ENCODE results near the gene TARM1.

The TARM1 gene

GRCh38 chr19:54081032-54081431 lies at the start of gene TARM1:
Gene TARM1 (minus strand): TSS chr19:54081365. CDS start chr19:54081340, 25 bp downstream.
- DNase-seq (ENCODE audit: low read depth in 2 of 2), result no peak

- no peak for DNase-seq (ENCODE audit: low read depth in 2 of 2)
These were observed 48.4 kb upstream of the TARM1 start for GRCh38 chr19:54129617-54129996.

- DNase-seq (ENCODE audit: low read depth in 2 of 2), result no peak
These were observed 47.8 kb upstream of the TARM1 start for GRCh38 chr19:54128796-54129616.

- DNase-seq (ENCODE audit: low read depth in 2 of 2), result no peak
These were observed 47.2 kb upstream of the TARM1 start for GRCh38 chr19:54128441-54128725.

- DNase-seq (ENCODE audit: low read depth in 2 of 2), result no peak
These were observed 46.7 kb upstream of the TARM1 start for GRCh38 chr19:54127688-54128440.

- DNase-seq (ENCODE audit: low read depth in 2 of 2), result no peak
These were observed 44.5 kb upstream of the TARM1 start for GRCh38 chr19:54125713-54126112.

GRCh38 chr19:54124393-54124792 lies 43.2 kb upstream of the TARM1 start:
- no peak for DNase-seq (ENCODE audit: low read depth in 2 of 2)

GRCh38 chr19:54123682-54124081 lies 42.5 kb upstream of the TARM1 start:
- DNase-seq (ENCODE audit: low read depth in 2 of 2), result no peak

GRCh38 chr19:54121259-54121658 lies 40.1 kb upstream of the TARM1 start:
- no peak for DNase-seq (ENCODE audit: low read depth in 2 of 2)

GRCh38 chr19:54115109-54116063 lies 34.2 kb upstream of the TARM1 start, which contains the start of the genes PRPF31 and TFPT:
Gene PRPF31 (plus strand): TSS chr19:54115754. CDS start chr19:54118279, 2,525 bp downstream.
Gene TFPT (minus strand): TSS chr19:54115657. CDS start chr19:54115269, 388 bp downstream.
- DNase-seq (ENCODE audit: low read depth in 2 of 2), result peak; percentile 97

GRCh38 chr19:54114340-54115108 lies 33.4 kb upstream of the TARM1 start:
- no peak for DNase-seq (ENCODE audit: low read depth in 2 of 2)

- DNase-seq (ENCODE audit: low read depth in 2 of 2), result no peak
These were observed 28.5 kb upstream of the TARM1 start for GRCh38 chr19:54109651-54110050.

- DNase-seq (ENCODE audit: low read depth in 2 of 2), result no peak
These were observed 27.3 kb upstream of the TARM1 start for GRCh38 chr19:54108496-54108895.

- no peak for DNase-seq (ENCODE audit: low read depth in 2 of 2)
These were observed 26.8 kb upstream of the TARM1 start for GRCh38 chr19:54107876-54108490.

- no peak for DNase-seq (ENCODE audit: low read depth in 2 of 2)
These were observed 25.6 kb upstream of the TARM1 start for GRCh38 chr19:54106716-54107115.

- no peak for DNase-seq (ENCODE audit: low read depth in 2 of 2)
These were observed 24.6 kb upstream of the TARM1 start for GRCh38 chr19:54105796-54106195.

GRCh38 chr19:54104998-54105715 lies 24.0 kb upstream of the TARM1 start:
- no peak for DNase-seq (ENCODE audit: low read depth in 2 of 2)

GRCh38 chr19:54102421-54103169 lies 21.4 kb upstream of the TARM1 start, which contains the start of gene NDUFA3:
Gene NDUFA3 (plus strand): TSS chr19:54102855. CDS start chr19:54102879, 24 bp downstream.
- peak; percentile 97 for DNase-seq (ENCODE audit: low read depth in 2 of 2)

GRCh38 chr19:54100561-54100960 lies 19.4 kb upstream of the TARM1 start, which contains the start of gene OSCAR:
Gene OSCAR (minus strand): TSS chr19:54100803. CDS start chr19:54100792, 11 bp downstream.
- DNase-seq (ENCODE audit: low read depth in 2 of 2), result no peak

All from fibroblast of skin of left quadriceps (primary cell).